Stimulated activated CD4-positive, alpha-beta T cell treated with anti-CD3 and anti-CD28 coated beads, Interleukin-4, amount 100 ng/mL, for 4 hours (primary cell): ENCODE measurements around the gene GTF3C4.

ENCODE experiments used
- DNase-seq, 2 experiments: peaks; one replicate each; pipeline ENCODE4 v3.0.0-alpha.2; 2020

The GTF3C4 gene, protein sequence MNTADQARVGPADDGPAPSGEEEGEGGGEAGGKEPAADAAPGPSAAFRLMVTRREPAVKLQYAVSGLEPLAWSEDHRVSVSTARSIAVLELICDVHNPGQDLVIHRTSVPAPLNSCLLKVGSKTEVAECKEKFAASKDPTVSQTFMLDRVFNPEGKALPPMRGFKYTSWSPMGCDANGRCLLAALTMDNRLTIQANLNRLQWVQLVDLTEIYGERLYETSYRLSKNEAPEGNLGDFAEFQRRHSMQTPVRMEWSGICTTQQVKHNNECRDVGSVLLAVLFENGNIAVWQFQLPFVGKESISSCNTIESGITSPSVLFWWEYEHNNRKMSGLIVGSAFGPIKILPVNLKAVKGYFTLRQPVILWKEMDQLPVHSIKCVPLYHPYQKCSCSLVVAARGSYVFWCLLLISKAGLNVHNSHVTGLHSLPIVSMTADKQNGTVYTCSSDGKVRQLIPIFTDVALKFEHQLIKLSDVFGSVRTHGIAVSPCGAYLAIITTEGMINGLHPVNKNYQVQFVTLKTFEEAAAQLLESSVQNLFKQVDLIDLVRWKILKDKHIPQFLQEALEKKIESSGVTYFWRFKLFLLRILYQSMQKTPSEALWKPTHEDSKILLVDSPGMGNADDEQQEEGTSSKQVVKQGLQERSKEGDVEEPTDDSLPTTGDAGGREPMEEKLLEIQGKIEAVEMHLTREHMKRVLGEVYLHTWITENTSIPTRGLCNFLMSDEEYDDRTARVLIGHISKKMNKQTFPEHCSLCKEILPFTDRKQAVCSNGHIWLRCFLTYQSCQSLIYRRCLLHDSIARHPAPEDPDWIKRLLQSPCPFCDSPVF

DNA sequence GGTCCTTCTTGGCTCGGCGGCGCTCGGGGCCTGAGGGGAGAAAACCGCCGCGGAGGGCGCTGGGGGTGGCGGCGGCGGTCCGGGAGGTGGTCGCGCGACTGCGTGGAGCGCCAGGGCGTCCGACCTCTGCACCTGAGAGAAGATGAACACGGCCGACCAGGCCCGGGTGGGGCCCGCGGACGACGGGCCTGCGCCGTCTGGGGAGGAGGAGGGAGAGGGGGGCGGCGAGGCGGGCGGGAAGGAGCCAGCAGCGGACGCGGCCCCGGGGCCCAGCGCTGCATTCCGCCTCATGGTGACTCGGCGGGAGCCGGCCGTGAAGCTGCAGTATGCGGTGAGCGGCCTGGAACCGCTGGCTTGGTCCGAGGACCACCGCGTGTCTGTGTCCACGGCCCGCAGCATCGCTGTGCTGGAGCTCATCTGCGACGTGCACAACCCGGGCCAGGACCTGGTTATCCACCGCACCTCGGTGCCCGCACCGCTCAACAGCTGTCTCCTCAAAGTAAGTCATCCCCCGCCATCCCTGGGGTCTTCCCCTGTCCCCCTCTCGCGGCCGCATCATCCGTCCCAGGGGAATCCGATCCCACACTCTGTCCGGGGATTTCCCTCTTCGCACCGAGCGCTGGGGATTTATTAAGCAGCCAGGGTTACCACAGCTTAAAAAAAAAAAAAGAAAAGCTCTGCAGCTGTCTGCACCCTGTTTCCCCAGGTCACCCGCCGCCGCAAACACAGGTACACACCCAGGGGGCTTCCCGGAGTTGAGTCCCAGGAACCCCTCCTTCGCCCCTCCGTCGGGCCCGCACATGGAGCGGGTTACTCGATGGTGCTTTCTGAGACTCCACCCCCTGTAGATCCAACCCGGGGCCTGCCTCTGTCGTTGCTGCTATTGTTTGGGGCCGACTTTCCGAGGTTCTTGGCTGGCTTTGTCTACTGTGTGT is at the start of gene GTF3C4:
Gene GTF3C4, plus strand, starts transcription at position 8 of the 935 bp plus-strand sequence. Its CDS starts 135 bp downstream, at position 143.
- DNase-seq = peak; percentile 30 to 50

DNA sequence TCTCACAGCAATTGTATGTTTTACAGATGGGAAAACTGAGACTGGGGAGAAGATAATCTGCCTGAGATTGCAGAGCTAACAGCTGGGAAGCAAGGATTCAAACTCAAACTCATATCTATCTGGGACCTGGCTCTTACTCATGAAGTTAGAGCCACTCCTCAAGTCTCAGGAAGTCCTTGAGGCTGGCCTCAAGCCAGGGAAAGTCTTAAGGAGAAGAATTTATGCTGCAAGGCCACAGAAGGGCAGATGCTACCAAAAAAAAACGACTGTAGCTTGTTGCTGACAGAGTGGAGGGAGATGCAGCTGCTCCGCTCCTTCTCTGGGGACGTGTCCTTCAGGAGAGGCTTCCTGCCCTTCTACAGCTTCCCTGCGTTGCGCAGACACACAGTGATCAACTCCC is 48.1 kb upstream of the GTF3C4 start:
- no peak for DNase-seq

DNA sequence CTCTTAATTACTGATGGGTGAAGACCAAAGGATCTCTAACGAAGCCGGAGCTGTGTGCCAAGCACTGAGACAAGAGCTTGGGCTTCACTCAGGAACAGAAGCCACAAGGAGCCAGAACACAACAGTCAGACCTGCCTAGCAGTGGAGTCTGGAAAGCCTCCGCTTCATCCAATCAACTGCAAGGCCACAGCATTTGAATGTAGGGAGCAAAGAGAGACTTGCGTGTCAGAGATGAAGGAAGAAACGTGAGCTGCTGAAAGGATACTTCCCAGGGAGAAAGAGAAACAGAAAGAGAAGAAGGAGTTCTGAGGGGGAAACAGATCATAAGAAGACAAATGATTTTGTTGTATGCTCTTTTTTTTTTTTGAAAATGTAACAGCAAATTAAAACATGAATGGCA is 44.0 kb upstream of the GTF3C4 start:
- DNase-seq = no peak

DNA sequence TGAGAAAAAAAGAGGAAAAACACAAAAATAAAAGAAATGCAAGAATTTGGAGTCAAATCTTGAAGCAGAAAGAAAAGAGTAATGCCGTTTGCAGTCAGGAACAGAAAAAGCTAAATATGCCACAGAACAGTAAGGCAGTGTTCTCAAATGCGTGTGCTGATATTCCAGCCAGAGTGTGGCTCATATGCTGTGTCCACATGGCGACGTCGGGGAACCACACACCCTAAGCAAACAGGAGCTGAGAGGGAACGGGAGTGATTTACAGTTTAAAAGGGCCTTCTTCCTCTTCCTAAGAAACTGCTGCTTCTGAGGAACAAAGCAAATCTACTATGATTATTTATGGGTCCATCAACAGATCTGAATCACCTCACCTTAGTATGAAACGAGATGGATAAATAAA is 43.2 kb upstream of the GTF3C4 start:
- DNase-seq = no peak

DNA sequence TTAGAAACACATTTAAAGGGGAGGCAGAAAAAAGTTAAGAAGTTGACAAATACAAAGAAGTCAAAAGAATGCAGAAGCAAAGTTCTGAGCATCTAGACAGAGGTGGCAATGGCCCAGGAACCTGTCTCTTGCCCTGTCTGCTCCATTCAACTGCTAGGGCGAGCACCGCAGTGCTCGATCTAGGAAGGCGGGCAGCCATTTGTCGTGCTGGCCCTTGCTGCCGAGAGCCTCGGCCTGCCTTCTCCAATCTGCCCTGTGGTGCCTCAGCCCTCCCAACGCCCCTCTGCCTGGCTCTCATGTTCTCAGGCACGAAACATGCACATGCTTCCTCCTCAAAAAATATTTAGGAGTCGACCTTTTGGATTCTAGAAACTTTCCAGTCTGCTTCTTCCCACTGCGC is 42.7 kb upstream of the GTF3C4 start:
- DNase-seq = no peak

DNA sequence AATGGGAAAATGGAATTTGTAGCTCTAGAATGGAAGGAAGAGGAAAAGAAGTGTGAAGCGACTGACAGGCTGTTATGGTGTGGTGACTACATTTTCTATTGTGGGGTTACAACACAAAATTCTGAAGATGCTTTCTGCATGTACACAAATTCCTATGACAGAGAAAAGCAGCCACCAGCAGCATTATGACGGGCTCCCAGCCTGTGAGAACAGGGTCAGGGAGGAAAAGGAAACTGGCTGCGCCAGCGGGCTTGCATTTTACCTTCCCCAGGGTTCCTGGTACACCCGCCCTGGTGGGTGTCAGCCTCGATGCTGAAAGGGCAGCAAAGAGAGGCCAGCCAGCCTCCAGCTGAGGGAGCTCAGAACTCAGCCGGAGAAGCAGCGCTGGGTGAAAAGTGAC is 41.5 kb upstream of the GTF3C4 start:
- DNase-seq = no peak

DNA sequence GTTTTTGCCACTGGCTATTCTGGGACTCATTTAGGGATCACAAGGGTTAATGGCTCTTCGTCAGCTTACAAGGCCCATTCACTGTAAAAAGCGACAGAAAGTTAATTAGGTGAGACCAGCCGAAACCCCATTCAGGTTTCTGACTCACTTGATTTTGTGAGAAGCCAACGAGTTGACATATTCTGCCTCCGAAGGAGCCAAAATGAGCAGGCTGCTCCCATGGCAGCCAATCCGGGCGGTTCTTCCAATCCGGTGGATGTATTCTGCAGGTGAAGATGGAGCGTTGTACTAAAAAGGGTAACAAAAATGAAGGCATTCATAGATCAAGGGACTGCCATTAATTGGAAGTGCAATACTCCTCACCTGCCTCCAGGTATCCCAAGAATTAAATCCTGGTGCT is 40.1 kb upstream of the GTF3C4 start:
- no peak for DNase-seq

DNA sequence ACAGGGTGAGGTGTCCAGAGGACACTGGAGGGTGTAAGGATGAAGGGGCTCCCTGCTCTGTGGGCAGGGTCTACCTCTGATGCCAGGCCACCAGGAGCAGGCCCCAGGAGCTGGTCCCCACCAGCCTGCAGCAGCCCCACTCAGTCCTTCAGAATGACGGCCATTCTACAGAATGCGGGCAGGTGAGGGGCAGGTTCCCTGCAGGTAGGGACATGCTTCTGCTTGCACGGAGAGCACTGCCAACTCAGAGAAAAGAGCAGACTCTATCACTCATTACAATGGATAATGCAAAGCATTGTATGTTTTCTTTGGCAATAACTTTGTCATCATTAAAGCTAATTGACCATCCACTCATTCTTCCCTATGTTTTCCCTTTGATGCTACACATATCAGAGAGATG is 39.5 kb upstream of the GTF3C4 start:
- DNase-seq = no peak

DNA sequence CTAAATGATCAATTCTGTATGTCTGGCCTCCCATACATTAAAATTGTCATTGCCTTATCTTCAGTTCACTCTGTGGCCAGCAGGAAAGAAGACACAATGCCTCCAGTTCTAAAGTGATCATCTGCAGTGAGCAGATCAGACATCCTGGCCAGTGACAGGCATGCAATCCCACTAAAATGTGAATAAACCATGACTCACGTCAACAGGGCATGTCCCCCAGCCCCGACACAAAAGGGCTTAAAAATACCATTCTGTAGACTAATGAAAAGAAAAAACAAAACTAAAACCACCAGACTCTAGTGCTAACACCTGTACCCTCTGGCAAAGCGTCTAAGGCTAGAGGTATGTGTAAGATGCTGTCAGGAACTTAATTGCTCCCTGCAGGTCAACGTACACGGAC is 39.0 kb upstream of the GTF3C4 start:
- DNase-seq = no peak

DNA sequence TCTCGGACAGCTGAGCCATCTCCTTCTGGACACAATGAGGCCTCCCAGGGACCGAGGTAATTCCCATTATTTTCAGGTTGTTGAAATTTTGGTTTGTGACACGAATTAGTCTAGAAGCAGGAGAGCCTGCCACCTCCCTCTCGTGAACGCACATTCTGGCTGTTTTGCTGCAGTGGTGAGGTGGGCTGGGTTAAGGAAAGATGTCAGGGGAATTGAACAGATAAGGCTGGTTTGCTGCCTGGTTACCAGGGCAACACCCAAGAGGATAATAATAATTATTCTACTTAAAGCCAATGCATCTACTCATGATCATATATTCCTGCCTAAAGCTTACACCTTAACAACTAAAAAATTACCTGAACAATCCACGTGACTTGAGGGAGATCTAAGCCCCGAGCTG is 38.6 kb upstream of the GTF3C4 start:
- no peak for DNase-seq

DNA sequence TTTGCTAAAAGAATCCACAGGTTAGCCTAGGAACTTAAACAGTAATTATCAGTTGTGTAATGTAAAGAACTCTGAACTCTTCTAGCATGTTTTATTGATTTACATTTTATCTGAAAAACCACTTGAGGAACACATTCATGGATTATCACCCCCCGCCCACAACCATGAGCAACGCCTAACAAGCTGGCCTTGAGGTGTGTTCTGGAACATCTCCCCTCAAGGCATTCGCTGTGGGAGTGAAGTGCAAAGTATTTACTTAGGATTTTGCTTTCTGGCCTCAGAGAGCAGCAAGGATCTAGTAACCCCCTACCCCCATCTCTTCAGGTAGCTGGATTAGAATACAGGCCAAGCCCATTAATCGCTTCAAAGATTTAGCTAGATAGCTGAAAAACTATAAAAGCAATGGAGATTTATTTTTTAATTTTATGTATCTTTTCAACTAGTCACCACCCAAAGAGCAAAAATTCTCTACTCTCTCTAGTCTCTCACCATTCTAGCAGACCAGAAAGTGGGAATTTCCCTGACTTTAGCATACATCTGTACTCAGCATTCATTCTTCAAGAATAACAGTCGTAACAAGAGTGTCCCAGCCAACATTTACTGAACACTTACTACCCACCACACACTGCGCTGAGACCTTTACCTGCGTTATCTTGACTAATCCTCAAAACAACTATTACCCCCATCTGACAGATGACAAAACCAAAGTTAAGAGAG is 37.7 kb upstream of the GTF3C4 start:
- no peak for DNase-seq

DNA sequence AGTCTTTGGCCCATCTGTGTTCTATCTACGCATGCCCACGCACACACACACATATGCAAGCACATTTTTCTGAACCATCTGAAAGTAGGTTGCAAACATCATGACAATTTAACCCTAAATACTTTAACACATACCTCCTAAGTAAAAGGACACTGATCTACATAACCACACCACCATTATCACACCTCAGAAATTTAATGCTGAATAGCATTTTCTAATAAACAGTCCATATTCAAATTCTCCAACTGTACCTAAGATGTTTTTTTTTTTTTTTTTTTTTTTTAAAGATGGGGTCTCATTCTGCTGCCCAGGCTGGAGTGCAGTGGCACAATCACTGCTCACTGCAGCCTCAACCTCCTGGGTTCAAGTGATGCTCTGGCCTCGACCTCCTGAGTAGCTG is 35.9 kb upstream of the GTF3C4 start:
- DNase-seq = no peak

DNA sequence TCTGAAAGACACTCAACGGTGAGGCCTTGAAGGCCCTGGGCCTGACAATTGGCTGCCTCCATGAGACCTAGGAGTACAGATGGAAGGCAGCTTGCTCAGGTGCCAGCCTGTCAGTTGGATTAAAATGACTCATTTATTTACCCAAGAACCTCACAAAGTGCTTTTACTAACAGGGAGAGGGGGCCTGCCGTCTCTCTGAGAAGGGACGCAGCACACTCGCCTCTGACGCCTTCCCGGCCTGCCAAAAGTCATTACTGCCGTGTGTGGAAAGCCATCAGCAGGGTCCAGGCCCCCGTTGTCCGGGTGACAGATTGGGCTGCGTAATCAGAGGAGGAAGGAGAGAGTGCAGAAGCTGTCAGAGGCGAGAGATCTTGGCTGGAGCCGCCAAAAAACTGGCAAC is 32.9 kb upstream of the GTF3C4 start:
- DNase-seq = no peak

DNA sequence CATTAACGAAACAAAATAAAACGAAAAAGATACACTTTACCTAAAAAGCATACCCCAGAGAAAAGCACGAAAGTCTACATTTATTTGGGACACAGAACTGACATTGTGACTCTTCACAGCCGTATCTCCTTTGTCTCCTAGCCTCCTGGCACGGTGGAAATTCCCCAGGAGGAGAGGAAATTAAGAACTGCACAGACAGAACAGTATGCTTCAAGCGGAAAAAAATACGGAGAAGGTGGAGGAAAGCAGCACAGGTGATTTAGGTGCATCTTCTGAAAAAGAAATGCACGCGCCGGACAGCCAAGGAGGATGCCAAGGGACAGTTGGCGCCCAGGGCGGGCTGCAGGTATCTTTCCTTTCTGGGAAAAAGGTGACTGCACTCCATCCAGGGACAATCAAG is 32.5 kb upstream of the GTF3C4 start:
- no peak for DNase-seq

DNA sequence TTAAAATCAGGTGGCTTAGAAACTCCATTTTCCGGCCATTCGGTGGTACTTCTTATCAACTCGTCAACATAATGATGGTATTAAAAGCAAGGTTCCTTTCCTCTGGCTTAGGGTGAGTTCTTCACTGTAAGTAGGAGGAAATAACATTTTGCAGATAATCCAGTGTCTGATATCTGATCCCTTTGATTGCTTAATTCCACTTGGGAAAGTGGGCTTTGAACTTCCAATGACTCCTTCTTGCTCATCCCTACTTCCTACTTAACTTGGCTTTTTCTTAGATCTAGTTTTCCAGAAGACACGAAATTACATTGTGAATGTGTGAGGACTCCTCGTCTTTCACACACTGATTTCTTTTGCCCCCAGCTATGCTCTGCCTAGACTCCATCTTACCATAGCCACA is 32.0 kb upstream of the GTF3C4 start:
- DNase-seq = no peak

DNA sequence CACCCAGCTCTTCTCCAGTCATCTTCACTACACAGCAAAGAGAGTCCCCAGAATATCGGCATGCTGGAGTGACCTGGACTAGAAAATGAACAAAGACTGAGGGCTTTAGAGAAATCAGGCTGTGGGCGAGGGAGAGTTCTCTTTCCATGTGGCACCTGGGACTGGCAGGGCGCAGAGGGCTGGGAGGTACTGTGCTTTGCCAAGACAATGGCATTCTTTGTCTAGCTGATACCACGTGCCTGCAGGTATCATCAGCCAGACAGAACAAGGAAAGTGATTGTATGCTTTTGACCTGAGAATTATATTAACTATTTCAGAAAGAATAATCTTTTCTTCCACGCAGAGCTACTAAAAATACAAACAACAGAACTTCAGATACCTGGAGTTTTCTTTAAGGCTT is 30.9 kb upstream of the GTF3C4 start:
- DNase-seq = no peak

DNA sequence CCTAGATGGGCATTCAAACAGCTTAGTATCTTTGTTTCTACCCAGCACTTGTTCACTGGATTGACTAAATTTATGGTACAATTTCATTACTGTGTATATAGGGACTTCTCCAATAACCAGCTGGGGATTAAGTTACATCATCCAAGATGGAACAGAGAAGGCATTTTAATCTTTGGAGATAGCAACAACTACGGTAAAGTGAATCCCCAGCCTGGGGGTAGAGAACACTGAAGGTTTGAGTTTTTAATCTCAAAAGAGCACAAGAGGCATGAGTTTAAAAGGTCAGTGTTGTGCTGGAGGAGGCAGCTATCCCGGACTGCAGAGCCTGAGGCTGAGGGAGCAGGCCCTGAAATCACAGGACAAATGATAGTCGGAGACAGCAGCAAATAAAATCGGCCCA is 29.0 kb upstream of the GTF3C4 start:
- DNase-seq = no peak

DNA sequence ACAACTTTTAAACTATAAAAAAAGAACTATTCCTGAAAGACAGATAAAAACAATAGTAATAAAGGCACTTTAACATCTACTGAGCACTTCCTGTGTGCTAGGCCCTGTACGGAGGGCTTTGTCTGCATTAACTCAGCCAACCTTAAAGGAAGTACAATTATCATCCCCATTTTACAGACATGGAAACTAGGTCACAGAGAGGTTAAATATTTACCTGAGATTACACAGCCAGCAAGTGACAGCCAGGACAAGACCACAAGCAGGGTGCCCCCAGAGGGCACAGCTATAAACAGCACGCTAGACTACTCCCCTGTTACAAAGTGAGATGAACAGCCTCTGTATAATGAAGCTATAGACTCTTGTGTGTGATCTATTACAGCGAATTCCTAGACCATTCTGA is 26.0 kb upstream of the GTF3C4 start:
- no peak for DNase-seq

DNA sequence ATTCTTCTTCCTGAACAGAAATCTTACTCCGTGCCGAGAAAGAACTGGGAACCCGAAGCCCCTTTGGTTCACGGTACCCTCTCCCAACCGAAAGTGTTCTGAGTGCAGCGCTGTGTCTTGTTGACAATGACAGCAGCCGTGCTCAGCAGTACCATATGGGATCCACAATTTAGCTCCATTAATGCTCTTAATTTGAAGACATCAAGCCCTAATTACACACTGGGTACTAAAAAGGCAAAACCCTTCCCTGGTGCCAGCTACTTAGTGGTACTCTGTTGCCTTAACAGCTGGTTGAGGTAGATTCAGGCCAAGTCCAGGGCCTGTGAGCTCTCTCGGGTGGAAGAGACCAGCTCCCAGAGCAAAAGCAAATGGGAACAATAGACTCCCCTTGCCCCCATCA is 25.0 kb upstream of the GTF3C4 start:
- no peak for DNase-seq

DNA sequence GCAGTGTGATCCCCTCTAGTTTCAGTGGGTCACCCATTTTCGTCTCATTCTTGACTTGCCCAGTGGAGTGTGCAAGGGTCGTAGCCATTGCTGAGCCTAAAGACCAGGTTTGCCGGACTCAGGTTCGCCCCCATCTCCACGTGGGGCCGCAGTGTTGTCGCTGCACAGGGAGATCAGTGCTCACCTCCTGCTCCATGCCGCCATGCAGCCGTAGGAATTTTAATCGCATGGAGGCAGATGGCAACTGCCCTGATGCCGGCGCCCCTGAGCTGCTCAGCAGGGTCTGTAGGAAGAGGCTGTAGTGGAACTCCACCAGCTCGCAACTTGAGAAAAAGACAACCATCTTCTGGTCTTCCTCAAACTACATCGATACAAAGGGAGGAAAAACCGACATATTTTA is 24.6 kb upstream of the GTF3C4 start:
- DNase-seq = no peak

DNA sequence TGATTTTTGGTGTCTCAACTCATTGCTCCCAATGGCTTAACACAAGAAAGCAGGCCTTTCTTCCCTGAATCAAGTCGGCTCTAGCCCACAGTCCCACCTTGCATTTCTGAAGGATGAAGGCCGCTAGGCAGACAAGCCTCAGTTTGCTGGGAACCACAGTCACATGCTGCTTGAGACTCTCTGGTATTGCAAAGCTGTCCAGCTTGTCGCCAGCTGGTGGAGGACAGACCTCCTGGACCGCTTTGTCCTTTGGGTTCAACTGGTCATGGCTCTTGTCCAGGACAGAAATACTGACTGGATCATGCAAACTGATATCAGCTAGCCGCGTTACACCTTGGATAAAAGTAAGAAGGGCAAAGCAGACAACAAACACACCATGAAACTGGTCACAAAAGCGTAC is 23.5 kb upstream of the GTF3C4 start:
- no peak for DNase-seq

DNA sequence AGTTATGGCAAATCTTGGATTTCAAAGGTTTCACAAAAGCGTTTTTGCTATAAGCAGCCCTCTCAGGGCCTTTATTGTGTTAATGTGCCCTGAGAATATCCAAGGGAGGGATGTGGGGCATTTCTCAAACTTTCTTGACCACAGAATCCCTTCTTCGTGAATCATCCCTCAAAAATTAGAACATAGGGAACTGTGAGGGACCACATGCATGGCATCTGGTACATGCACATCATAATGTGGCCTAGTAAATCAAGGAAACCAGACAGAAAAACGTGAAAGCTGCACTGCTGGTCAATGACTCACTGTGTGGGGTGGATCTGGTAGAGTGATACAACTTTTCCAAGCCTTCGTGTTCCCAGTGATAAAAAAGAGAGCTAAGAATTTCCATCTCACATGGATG is 22.9 kb upstream of the GTF3C4 start:
- peak in 1 of 2 experiments; percentile 17 for DNase-seq

DNA sequence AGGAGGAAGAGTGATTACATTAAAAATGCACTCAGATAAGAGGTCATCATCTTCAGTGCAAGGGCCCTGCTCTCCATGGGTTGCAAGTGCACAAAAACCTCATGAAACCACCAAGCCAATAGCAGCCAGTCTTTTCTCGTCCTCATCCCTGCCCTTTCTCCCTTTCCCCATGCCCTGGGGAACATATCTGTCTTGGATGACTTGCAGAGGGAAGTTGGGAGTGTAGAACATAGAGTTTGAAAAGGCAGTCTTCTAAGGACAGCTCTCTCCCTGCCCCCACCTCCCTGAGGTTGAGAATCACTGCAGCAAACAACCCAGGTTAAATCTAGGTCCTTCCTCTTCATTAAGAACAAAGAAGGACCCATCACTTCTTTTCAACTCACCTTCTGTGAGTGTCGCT is 22.5 kb upstream of the GTF3C4 start:
- DNase-seq = no peak
